Measurements from ENCODE around the gene CLEC11A. TPM values are rescaled to one million over a fixed set of nuclear protein-coding genes. Genes with fewer than 3 reads are reported as not detected.
"Not testable (repeated sequence)": the region's sequence is repeated elsewhere in the genome, so short reads cannot be mapped to it uniquely, and the experiment has no call there.

Gene CLEC11A
- total RNA-seq, 1 donor from 2014 or later = 1.2 TPM

GRCh38 chr19:50721441-50722137 is 1.6 kb upstream of the CLEC11A start:
- intact Hi-C loops (cut with micrococcal nuclease) = loop anchor here (10.0 kb wide), 3 partner anchors 357 to 697 kb away; partner anchors contain the start of genes CTU1, NAPSA, VRK3 and ZNF473

GRCh38 chr19:50722201-50723013 is 757 bp upstream of the CLEC11A start:
- intact Hi-C loops (cut with micrococcal nuclease) = loop anchor here (10.0 kb wide), 3 partner anchors 358 to 698 kb away; partner anchors contain the start of genes CTU1, NAPSA, VRK3 and ZNF473

- intact Hi-C loops (cut with micrococcal nuclease) = loop anchor here (1.0 to 10.0 kb wide), 6 partner anchors 59 to 699 kb away; partner anchors contain the start of genes CTU1, NAPSA, VRK3 and ZNF473
These were observed 764 bp downstream of the CLEC11A start for GRCh38 chr19:50723735-50724521.

GRCh38 chr19:50724522-50725217 is 1.5 kb downstream of the CLEC11A start:
- intact Hi-C loops (cut with micrococcal nuclease) = loop anchor here (1.0 to 10.0 kb wide), 7 partner anchors 59 to 700 kb away; partner anchors contain the start of genes CTU1, JOSD2, NAPSA and VRK3

- intact Hi-C loops (cut with micrococcal nuclease) = loop anchor here (1.0 to 10.0 kb wide), 5 partner anchors 67 to 701 kb away; partner anchors contain the start of genes CTU1, JOSD2, NAPSA and VRK3
These were observed 2.2 kb downstream of the CLEC11A start for GRCh38 chr19:50725218-50725910.

- intact Hi-C loops (cut with micrococcal nuclease) = loop anchor here (1.0 to 10.0 kb wide), 5 partner anchors 67 to 701 kb away; partner anchors contain the start of genes CTU1, JOSD2, NAPSA and VRK3
These were observed 2.7 kb downstream of the CLEC11A start for GRCh38 chr19:50725911-50726230.

GRCh38 chr19:50728084-50728737 is 5.0 kb downstream of the CLEC11A start:
- intact Hi-C loops (cut with micrococcal nuclease) = loop anchor here (10.0 kb wide), 3 partner anchors 363 to 703 kb away; partner anchors contain the start of genes CTU1, NAPSA, VRK3 and ZNF473

- intact Hi-C loops (cut with micrococcal nuclease) = loop anchor here (10.0 kb wide), 3 partner anchors 365 to 705 kb away; partner anchors contain the start of genes CTU1, NAPSA, VRK3 and ZNF473
These were observed 6.7 kb downstream of the CLEC11A start for GRCh38 chr19:50729894-50730293.

- intact Hi-C loops (cut with micrococcal nuclease) = no loop called here
These were observed 12.7 kb downstream of the CLEC11A start for GRCh38 chr19:50735869-50736268.

- intact Hi-C loops (cut with micrococcal nuclease) = no loop called here
These were observed 13.2 kb downstream of the CLEC11A start for GRCh38 chr19:50736338-50736737.

- intact Hi-C loops (cut with micrococcal nuclease) = no loop called here
These were observed 16.2 kb downstream of the CLEC11A start for GRCh38 chr19:50739132-50739913.

GRCh38 chr19:50739914-50740426 is 16.8 kb downstream of the CLEC11A start:
- intact Hi-C loops (cut with micrococcal nuclease) = no loop called here

GRCh38 chr19:50741179-50741933 is 18.2 kb downstream of the CLEC11A start:
- intact Hi-C loops (cut with micrococcal nuclease) = no loop called here

- intact Hi-C loops (cut with micrococcal nuclease) = no loop called here
These were observed 20.4 kb downstream of the CLEC11A start for GRCh38 chr19:50743537-50743936.

GRCh38 chr19:50745221-50745620 is 22.1 kb downstream of the CLEC11A start:
- intact Hi-C loops (cut with micrococcal nuclease) = no loop called here

GRCh38 chr19:50747141-50747540 is 24.0 kb downstream of the CLEC11A start:
- intact Hi-C loops (cut with micrococcal nuclease) = not testable (repeated sequence)

- intact Hi-C loops (cut with micrococcal nuclease) = no loop called here
These were observed 26.3 kb downstream of the CLEC11A start for GRCh38 chr19:50749490-50749889.
